Measurements from ENCODE around the gene ANKRD29.

GRCh38 chr18:23710946-23711345 is 48.2 kb upstream of the ANKRD29 start:
- TF ChIP-seq CTCF (tag by site-specific recombination; IDR thresholded peaks at IDR 0.05) = no peak
- TF ChIP-seq ZBTB26 (tag by site-specific recombination; optimal IDR thresholded peaks at IDR 0.05) = no peak
- no peak for TF ChIP-seq ZNF2 (tag by site-specific recombination; IDR thresholded peaks at IDR 0.05)
- TF ChIP-seq PBX3 (CRISPR knock-in tag; IDR thresholded peaks at IDR 0.05) = no peak
- TF ChIP-seq PRDM4 (tag by site-specific recombination; IDR thresholded peaks at IDR 0.05) = no peak
- TF ChIP-seq ZBTB7A (tag by site-specific recombination; IDR thresholded peaks at IDR 0.05; ENCODE audit: low read depth) = no peak
- TF ChIP-seq ZNF10 (tag by site-specific recombination; IDR thresholded peaks at IDR 0.05) = no peak
- no peak for TF ChIP-seq BCL11B (tag by site-specific recombination; IDR thresholded peaks at IDR 0.05; ENCODE audit: low read depth)
- no peak for TF ChIP-seq ZNF423 (tag by site-specific recombination; IDR thresholded peaks at IDR 0.05)
- TF ChIP-seq ZNF146 (tag by site-specific recombination; IDR thresholded peaks at IDR 0.05) = no peak
- no peak for TF ChIP-seq ZNF830 (tag by site-specific recombination; IDR thresholded peaks at IDR 0.05; ENCODE audit: low read depth)
- TF ChIP-seq ELK4 (IDR thresholded peaks at IDR 0.05; ENCODE audit: borderline replicate concordance, low read depth, low read length) = no peak
- no peak for TF ChIP-seq ZNF292 (tag by site-specific recombination; IDR thresholded peaks at IDR 0.05; ENCODE audit: borderline replicate concordance, low read depth)

Data from HEK293 (cell line).